HepG2 (cell line): Measurements from ENCODE around the gene CAMK2D.

Experiments
- BCL3 ChIP-seq: sonication (generic); formaldehyde crosslinking; IDR thresholded peaks from 2 replicates; pipeline ENCODE4 v1.5.1; 2020; ENCODE audit warnings: mild to moderate bottlenecking, missing genetic modification reagents, moderate library complexity
- MZF1 ChIP-seq: sonication (generic); formaldehyde crosslinking; IDR thresholded peaks from 2 replicates; pipeline ENCODE4 v1.8.1; 2023; ENCODE audit warnings: mild to moderate bottlenecking, missing genetic modification reagents, borderline replicate concordance
- SMARCE1 ChIP-seq: fragments of 450-650 bp; IDR thresholded peaks from 2 replicates; pipeline ENCODE4 v1.6.1; 2017; ENCODE audit warnings: borderline replicate concordance
- ZNF251 ChIP-seq: sonication (generic); formaldehyde crosslinking; IDR thresholded peaks from 2 replicates; pipeline ENCODE4 v1.9.0; 2021; ENCODE audit warnings: mild to moderate bottlenecking, missing genetic modification reagents
- ZNF547 ChIP-seq: sonication (generic); formaldehyde crosslinking; IDR thresholded peaks from 2 replicates; pipeline ENCODE4 v1.5.1; 2020; ENCODE audit warnings: mild to moderate bottlenecking, missing genetic modification reagents

GRCh38 chr4:113556382-113557134 lies 205.0 kb downstream of the CAMK2D start:
- TF ChIP-seq ZNF547 (CRISPR knock-in tag) (no peak), MZF1 (CRISPR knock-in tag) (no peak), ZNF251 (CRISPR knock-in tag) (no peak), BCL3 (no peak), SMARCE1 (no peak)
